HepG2 (cell line): ENCODE measurements around the gene ADI1.

Source experiments
- CTCF ChIP-seq: sonication (generic); formaldehyde crosslinking; IDR thresholded peaks from 2 replicates; pipeline ENCODE4 v1.5.0; 2020; ENCODE audit warnings: mild to moderate bottlenecking, missing genetic modification reagents, moderate library complexity
- EP300 ChIP-seq, 3 experiments: sonication (generic) in 1 of 3; formaldehyde crosslinking in 1 of 3; IDR thresholded peaks; 2 replicates each; pipeline versions ENCODE4 v1.5.1 to v1.6.1; 2011 to 2020; ENCODE audit warnings: low read depth in 2 of 3, low read length in 2 of 3, borderline replicate concordance in 1 of 3, improper control_type of control experiment in 1 of 3, mild to moderate bottlenecking in 1 of 3, missing genetic modification reagents in 1 of 3, moderate library complexity in 1 of 3
- ETV6 ChIP-seq: sonication (generic); formaldehyde crosslinking; conservative IDR thresholded peaks from 2 replicates; pipeline ENCODE4 v1.4.0; 2020; ENCODE audit warnings: missing genetic modification reagents
- GATAD2A ChIP-seq: IDR thresholded peaks from 2 replicates; pipeline ENCODE4 v1.6.1; 2016
- IKZF1 ChIP-seq: fragments of 450-650 bp; IDR thresholded peaks from 2 replicates; pipeline ENCODE4 v1.7.1; 2016
- JUNB ChIP-seq: sonication (generic); formaldehyde crosslinking; IDR thresholded peaks from 2 replicates; pipeline ENCODE4 v1.8.0; 2022; ENCODE audit warnings: missing genetic modification reagents, mild to moderate bottlenecking, borderline replicate concordance
- KDM2A ChIP-seq: sonication (generic); formaldehyde crosslinking; IDR thresholded peaks from 2 replicates; pipeline ENCODE4 v1.4.0; 2020; ENCODE audit warnings: low read depth, missing genetic modification reagents, borderline replicate concordance
- MXD4 ChIP-seq: IDR thresholded peaks from 2 replicates; pipeline ENCODE4 v1.6.1; 2016; ENCODE audit warnings: mild to moderate bottlenecking, missing biosample characterization, missing genetic modification reagents
- NFE2L2 ChIP-seq: fragments of 150-350 bp; IDR thresholded peaks from 2 replicates; pipeline ENCODE4 v1.6.1; 2014; ENCODE audit warnings: low read length
- NR2F2 ChIP-seq: IDR thresholded peaks from 2 replicates; pipeline ENCODE4 v1.6.1; 2012; ENCODE audit warnings: low read depth, inconsistent platforms, borderline replicate concordance
- TGIF2 ChIP-seq: IDR thresholded peaks from 2 replicates; pipeline ENCODE4 v1.6.1; 2016; ENCODE audit warnings: control low read depth, missing compliant biosample characterization
- ZNF644 ChIP-seq: IDR thresholded peaks from 2 replicates; pipeline ENCODE4 v1.6.1; 2016; ENCODE audit warnings: low read depth

- no peak for TF ChIP-seq JUNB (CRISPR knock-in tag)
- TF ChIP-seq ZNF644: no peak
- TF ChIP-seq ETV6: no peak
- no peak for TF ChIP-seq NFE2L2
- TF ChIP-seq KDM2A (CRISPR knock-in tag): no peak
- TF ChIP-seq GATAD2A (CRISPR knock-in tag): no peak
- TF ChIP-seq IKZF1: no peak
- no peak for TF ChIP-seq CTCF (CRISPR knock-in tag)
- TF ChIP-seq MXD4 (CRISPR knock-in tag): no peak
- TF ChIP-seq EP300 (IDR thresholded peaks at IDR 0.05; ENCODE audit: low read depth in 2 of 2, low read length in 2 of 2): no peak
- no peak for TF ChIP-seq EP300 (CRISPR knock-in tag; IDR thresholded peaks at IDR 0.05; ENCODE audit: borderline replicate concordance)
- no peak for TF ChIP-seq TGIF2 (CRISPR knock-in tag)
- TF ChIP-seq NR2F2: no peak
These were observed 65.9 kb downstream of the ADI1 start for GRCh38 chr2:3453190-3453999.
